DMS79 (cell line): Measurements from ENCODE around the gene MGAT3.
"Not testable (repeated sequence)": the region's sequence is repeated elsewhere in the genome, so short reads cannot be mapped to it uniquely, and the experiment has no call there.

Experiments used
- DNase-seq: peaks from one replicate; lab custom pipeline; 2025; lab: John Stamatoyannopoulos, UW

Gene MGAT3

DNA sequence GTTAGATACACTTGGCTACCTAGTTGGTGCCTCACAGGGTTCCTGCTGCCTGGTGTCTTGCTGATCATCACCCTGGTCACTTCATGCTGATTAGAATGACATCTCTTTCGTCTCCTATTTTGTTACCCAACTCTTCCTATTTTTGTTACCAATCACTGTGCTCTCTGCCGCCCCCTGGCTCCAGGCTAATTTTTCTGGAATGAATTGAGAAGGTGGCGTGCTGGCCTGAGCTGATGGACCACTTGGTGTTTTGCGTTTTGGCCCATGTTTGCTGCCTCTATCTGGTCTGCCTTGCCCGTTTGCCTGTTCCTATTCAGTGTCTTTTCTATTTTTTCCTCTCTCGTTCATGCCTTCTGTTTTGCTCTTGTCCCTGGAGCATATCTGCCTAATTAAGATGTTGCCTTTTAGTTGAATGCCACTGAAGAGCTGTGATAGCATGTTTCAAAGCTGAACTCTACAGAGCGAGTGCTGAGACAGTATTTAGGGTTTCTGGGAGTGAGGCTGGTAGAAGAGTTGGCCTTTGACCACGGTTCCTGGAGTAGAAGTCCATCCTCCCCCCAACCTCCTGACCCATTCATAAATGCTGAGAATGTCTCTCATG lies 57.7 kb downstream of the MGAT3 start:
- DNase-seq: no peak

DNA sequence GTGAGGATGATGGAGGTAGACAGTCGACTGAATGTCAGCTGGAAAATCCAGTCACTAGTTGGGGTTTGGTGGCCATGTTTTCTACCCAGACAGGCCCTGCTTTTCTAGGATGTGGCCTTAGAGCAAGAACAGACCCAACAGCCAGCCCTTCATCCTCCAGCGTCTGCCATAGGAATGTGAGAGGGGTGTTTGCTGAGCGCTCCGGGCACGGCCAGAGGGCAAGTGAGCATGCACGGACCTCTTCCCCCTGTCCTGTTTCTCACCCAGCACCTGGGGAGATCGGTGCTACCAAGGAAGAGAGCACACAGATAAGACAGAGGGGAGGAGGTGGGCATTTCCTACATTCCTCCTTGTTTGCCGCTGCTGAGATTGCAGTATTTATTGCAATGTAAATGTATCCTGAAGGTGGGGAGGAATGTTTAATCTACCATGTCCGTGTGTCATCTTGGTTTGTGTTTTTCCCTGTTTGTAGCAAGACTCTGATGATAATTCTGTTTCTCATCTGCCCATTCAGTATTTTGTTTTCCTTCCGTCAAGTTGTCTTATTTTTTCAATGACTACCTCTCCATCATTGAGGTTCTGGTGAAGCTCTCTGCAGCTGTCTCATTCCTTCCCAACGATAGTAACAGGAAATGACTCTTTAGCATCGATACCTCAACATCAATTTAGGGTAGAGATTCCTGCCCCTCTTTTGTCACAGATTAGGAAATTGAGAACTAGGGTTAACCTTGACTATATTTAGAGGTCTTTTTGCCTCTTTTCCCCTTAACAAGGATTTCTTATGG lies 58.6 kb downstream of the MGAT3 start:
- no peak for DNase-seq

- DNase-seq: no peak
These were observed 60.7 kb downstream of the MGAT3 start for GRCh38 chr22:39517470-39517869.

- no peak for DNase-seq
These were observed 61.5 kb downstream of the MGAT3 start for GRCh38 chr22:39518144-39518786.

GRCh38 chr22:39518996-39519680 lies 62.3 kb downstream of the MGAT3 start:
- DNase-seq: no peak

GRCh38 chr22:39519681-39520225 lies 62.9 kb downstream of the MGAT3 start:
- DNase-seq: peak; percentile 82

GRCh38 chr22:39520226-39521105 lies 63.7 kb downstream of the MGAT3 start, which contains the start of gene ATF4:
Gene ATF4, plus strand, starts transcription at chr22:39520562. Its CDS starts 884 bp downstream, at chr22:39521446.
- no peak for DNase-seq

DNA sequence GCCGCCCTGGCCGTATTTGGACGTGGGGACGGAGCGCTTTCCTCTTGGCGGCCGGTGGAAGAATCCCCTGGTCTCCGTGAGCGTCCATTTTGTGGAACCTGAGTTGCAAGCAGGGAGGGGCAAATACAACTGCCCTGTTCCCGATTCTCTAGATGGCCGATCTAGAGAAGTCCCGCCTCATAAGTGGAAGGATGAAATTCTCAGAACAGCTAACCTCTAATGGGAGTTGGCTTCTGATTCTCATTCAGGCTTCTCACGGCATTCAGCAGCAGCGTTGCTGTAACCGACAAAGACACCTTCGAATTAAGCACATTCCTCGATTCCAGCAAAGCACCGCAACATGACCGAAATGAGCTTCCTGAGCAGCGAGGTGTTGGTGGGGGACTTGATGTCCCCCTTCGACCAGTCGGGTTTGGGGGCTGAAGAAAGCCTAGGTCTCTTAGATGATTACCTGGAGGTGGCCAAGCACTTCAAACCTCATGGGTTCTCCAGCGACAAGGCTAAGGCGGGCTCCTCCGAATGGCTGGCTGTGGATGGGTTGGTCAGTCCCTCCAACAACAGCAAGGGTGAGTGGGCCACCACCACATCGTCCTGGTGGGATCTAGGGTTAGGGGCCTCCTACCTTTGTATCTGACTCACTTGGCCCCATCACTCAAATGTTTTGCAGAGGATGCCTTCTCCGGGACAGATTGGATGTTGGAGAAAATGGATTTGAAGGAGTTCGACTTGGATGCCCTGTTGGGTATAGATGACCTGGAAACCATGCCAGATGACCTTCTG lies 64.5 kb downstream of the MGAT3 start:
- DNase-seq: peak; percentile 39

DNA sequence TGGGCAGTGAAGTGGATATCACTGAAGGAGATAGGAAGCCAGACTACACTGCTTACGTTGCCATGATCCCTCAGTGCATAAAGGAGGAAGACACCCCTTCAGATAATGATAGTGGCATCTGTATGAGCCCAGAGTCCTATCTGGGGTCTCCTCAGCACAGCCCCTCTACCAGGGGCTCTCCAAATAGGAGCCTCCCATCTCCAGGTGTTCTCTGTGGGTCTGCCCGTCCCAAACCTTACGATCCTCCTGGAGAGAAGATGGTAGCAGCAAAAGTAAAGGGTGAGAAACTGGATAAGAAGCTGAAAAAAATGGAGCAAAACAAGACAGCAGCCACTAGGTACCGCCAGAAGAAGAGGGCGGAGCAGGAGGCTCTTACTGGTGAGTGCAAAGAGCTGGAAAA lies 65.3 kb downstream of the MGAT3 start:
- not testable (repeated sequence) for DNase-seq

GRCh38 chr22:39522567-39523300 lies 65.9 kb downstream of the MGAT3 start:
- peak; percentile 44 for DNase-seq

DNA sequence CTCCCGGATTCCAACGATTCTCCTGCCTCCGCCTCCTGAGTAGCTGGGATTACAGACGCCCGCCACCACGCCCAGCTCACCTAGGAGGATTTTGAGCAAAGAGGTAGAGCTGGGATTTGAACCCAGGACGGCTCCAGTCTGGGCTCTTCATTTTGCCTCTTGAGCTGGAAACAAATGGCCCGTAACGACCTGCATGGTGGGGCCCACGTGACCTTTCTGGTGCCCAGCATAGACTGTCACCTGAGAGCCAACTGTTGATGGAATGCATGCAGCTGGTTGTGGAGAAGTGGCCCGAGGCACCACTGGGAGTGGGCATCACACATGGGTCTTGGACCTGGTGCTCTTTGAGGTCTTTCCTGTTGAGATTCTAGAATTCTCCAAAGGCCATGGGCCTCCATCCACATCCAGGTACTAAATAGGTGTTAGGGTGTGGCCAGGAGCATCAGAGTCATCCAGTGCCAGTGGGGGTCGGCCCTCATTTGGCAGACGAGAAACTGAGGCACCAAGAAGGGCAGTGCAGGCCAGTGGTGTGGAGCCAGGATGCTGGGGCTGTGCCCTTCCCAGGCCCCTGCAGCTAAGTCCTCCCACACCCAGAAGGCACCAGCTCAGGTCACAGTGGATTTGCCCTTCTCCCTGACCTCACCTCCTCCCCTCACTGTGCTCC lies 67.4 kb downstream of the MGAT3 start:
- no peak for DNase-seq

- DNase-seq: no peak
These were observed 68.2 kb downstream of the MGAT3 start for GRCh38 chr22:39524753-39525657.

DNA sequence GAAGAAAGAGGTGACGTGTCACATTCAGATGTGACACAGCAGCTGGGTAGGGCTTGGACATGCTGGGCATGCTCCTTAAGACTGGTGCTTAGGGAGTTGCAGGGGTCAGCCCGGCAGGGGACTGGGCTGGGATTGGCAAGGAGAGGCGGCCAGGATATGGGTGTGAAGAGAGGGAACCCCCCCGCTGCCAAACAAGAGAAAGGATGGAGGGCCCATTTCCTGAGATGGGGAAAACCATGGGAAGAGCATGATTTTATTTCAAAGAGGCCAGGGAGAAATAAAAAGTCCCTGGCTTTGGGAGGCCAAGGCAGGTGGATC lies 68.8 kb downstream of the MGAT3 start:
- no peak for DNase-seq

GRCh38 chr22:39526736-39527171 lies 69.9 kb downstream of the MGAT3 start:
- no peak for DNase-seq

GRCh38 chr22:39527481-39527961 lies 70.7 kb downstream of the MGAT3 start:
- DNase-seq: no peak

- DNase-seq: no peak
These were observed 71.4 kb downstream of the MGAT3 start for GRCh38 chr22:39528080-39528661.

DNA sequence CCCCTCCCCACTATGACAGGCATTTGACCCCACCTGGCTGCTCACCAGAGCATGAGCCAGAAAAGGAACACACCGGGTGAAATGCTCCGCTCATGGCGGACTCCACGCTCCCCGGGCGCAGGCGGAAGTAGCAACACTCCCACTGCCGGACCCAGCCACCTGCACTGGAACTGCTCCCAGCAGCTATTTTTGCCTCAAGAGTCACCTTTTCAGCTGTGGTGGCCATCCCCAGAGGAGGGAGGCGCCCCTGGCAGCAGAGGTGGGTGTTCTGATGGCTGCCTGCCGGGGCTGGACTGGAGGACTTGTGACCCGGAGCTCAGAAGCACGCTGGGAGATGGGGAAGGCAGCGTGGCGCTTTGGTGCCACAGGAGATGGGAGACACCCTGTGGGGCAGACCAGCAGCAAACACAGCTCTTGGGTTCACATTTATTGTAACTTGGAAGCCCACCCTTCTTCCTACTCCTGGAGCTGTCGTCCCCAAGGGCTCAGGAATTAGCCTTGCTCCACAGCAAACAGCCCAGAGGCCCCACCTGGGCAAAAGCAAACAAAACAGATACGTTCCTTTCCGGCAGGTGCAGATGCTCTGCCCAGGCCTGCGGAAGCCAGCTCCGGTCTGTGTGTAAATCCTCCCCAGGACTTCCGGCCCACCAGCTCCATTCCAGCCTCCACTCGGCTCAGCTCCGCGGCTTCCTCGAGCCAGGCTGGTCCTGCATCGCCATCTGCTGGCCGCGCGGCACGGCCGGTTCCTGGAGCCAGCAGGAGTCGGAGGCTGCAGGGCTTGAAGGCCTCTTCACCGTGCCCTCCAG lies 72.1 kb downstream of the MGAT3 start:
- DNase-seq: peak; percentile 77
